Measurements from ENCODE around the gene DDX18. TPM values are rescaled to one million over a fixed set of nuclear protein-coding genes. Genes with fewer than 3 reads are reported as not detected.

DDX18 gene
- total and polyA plus RNA-seq, 2 of the 4 experiments (the other 2 are of a cell fraction) = 34.6 to 69.9 TPM

- no peak overlapping the region for H3K14ac ChIP-seq (replicated peaks; ENCODE audit: low read depth, low read length)
- no peaks in the 10 kb centered on the region for H3K9me3 ChIP-seq (ENCODE audit: control insufficient read depth, insufficient read depth, low read length)
- no peak overlapping the region for H3K4me3 ChIP-seq (ENCODE audit: insufficient read depth, low read depth, low read length)
- H3K23ac ChIP-seq (ENCODE audit: low read depth, low read length) = no peak overlapping the region
- ATAC-seq (ENCODE audit: low read depth) = no peak
- no peak overlapping the region for H3K27ac ChIP-seq (ENCODE audit: insufficient read depth, low read length)
- no peak overlapping the region for H3K56ac ChIP-seq (ENCODE audit: extremely low read depth, insufficient read depth, low read length)
- peaks cover 3% of the 10 kb centered on the region; the same call in 1 of the 2 replicates for H3K9me1 ChIP-seq (ENCODE audit: insufficient read depth, low read length)
- no peak overlapping the region for H3K4ac ChIP-seq (ENCODE audit: low read depth, low read length)
- peaks cover 1% of the 10 kb centered on the region; the same call in 1 of the 2 replicates for H3K4me1 ChIP-seq (ENCODE audit: control insufficient read depth, insufficient read depth, low read length)
- dilution Hi-C loops (cut with HindIII; ENCODE audit: low sequenced_read_pairs, unreplicated experiment) (no loop called here), intact Hi-C loops (cut with micrococcal nuclease) (no loop called here), in situ Hi-C loops (cut with MboI; ENCODE audit: low sequenced_read_pairs) (no loop called here)
- DNase-seq = peak; percentile 52
- no peak overlapping the region for H4K91ac ChIP-seq (ENCODE audit: insufficient read depth, low read depth, low read length)
- POLR2A ChIA-PET (ENCODE audit: unreplicated experiment) = no interaction called here
- H4K20me1 ChIP-seq (ENCODE audit: insufficient read depth, low read length) = no peaks in the 10 kb centered on the region; the same call in 1 of the 2 replicates
- no peak overlapping the region for H2BK120ac ChIP-seq (ENCODE audit: low read depth, low read length)
- peaks cover 14% of the 10 kb centered on the region for H3K36me3 ChIP-seq (ENCODE audit: control insufficient read depth, insufficient read depth, low read length)
- peaks cover 16 to 18% of the 10 kb centered on the region in 2 experiments for H3K79me1 ChIP-seq (ENCODE audit: low read depth in 1 of 2, low read length in 2 of 2)
- H2BK20ac ChIP-seq (ENCODE audit: low read depth, low read length) = no peak overlapping the region
- H2AFZ ChIP-seq (replicated peaks; ENCODE audit: low read length, poor library complexity) = no peak overlapping the region
- WGBS, 2 experiments (ENCODE audit: extremely low coverage in 2 of 2, insufficient read length in 1 of 2) = no CpG with 5 or more reads among the region's 3 CpGs
- no peak overlapping the region for H4K8ac ChIP-seq (ENCODE audit: low read depth in 2 of 2, low read length in 2 of 2)
- no peak overlapping the region for H3K18ac ChIP-seq (ENCODE audit: low read depth, low read length)
- H3K27me3 ChIP-seq (ENCODE audit: control insufficient read depth, insufficient read depth, low read length) = no peaks in the 10 kb centered on the region
- peak overlapping the region; percentile 44 for H3K4me2 ChIP-seq (ENCODE audit: low read depth, low read length)
- CTCF ChIA-PET = no interaction called here
- TF ChIP-seq RCOR1 (IDR thresholded peaks at IDR 0.05; ENCODE audit: insufficient replicate concordance, low read length) (no peak), MAZ (IDR thresholded peaks at IDR 0.05; ENCODE audit: borderline replicate concordance, low read depth, low read length) (no peak), RAD21 (IDR thresholded peaks at IDR 0.05; ENCODE audit: low read length) (no peak), CHD1 (IDR thresholded peaks at IDR 0.05; ENCODE audit: low read depth, low read length) (no peak), CTCF (conservative IDR thresholded peaks at IDR 0.05; ENCODE audit: low read depth, low read length) (no peak), CEBPB (IDR thresholded peaks at IDR 0.05; ENCODE audit: low read depth, low read length) (no peak), SMC3 (IDR thresholded peaks at IDR 0.05; ENCODE audit: low read depth, low read length) (no peak), USF2 (IDR thresholded peaks at IDR 0.05; ENCODE audit: low read depth, low read length) (no peak), MXI1 (IDR thresholded peaks at IDR 0.05; ENCODE audit: borderline replicate concordance, low read depth, low read length) (no peak), POLR2A (IDR thresholded peaks at IDR 0.05; ENCODE audit: low read depth, low read length) (no peak), FOS (IDR thresholded peaks at IDR 0.05; ENCODE audit: low read depth, low read length) (no peak), ELK1 (IDR thresholded peaks at IDR 0.05; ENCODE audit: borderline replicate concordance, low read depth, low read length) (no peak), RFX5 (IDR thresholded peaks at IDR 0.05; ENCODE audit: low read depth, low read length) (no peak), MAFK (IDR thresholded peaks at IDR 0.05; ENCODE audit: low read depth, low read length) (no peak), NFE2L2 (IDR thresholded peaks at IDR 0.05; ENCODE audit: low read depth, low read length) (no peak), BHLHE40 (IDR thresholded peaks at IDR 0.05; ENCODE audit: low read depth, low read length) (no peak)
- H3K9ac ChIP-seq (ENCODE audit: low read depth, low read length) = no peak overlapping the region
- H2BK5ac ChIP-seq (ENCODE audit: low read depth, low read length, poor library complexity, severe bottlenecking) = no peak overlapping the region
- no peak overlapping the region for H4K5ac ChIP-seq (ENCODE audit: low read depth, low read length)
- no TSS peak for BruUV-seq (replicated peaks)
- no peak overlapping the region for H2BK15ac ChIP-seq (ENCODE audit: low read depth, low read length)
- no peak overlapping the region for H2AK5ac ChIP-seq (ENCODE audit: low read depth, low read length)
- H2AK9ac ChIP-seq (replicated peaks; ENCODE audit: low read depth, low read length, poor library complexity) = no peak overlapping the region
Measured at GRCh38 chr2:117815946-117816345, 1.5 kb downstream of the DDX18 start.
